ENCODE results near the gene EXOC6B.

EXOC6B gene

GRCh38 chr2:72129681-72130340, 696.0 kb downstream of the EXOC6B start:
- DNase-seq: no peak

- no peak for DNase-seq
Observed at GRCh38 chr2:72128843-72129227, 697.0 kb downstream of the EXOC6B start.

- DNase-seq: no peak
Observed at GRCh38 chr2:72128059-72128842, 697.6 kb downstream of the EXOC6B start.

- DNase-seq: no peak
Observed at GRCh38 chr2:72127401-72128058, 698.3 kb downstream of the EXOC6B start.

- DNase-seq: no peak
Observed at GRCh38 chr2:72126186-72127100, 699.4 kb downstream of the EXOC6B start.

Data from activated gamma-delta T cell (primary cell).